Measurements from ENCODE around the gene U2AF1L4. TPM values are rescaled to one million over a fixed set of nuclear protein-coding genes. Genes with fewer than 3 reads are reported as not detected.

Gene U2AF1L4
- total and polyA plus RNA-seq, 10 of the 15 experiments (the other 5 are each of a cell fraction or from before 2014, with no cell fraction given) = 7.9 to 21.6 (median 15.1) TPM

GRCh38 chr19:35729021-35729420 lies 16.2 kb downstream of the U2AF1L4 start (continued):
- no peak for TF ChIP-seq TBL1XR1 (IDR thresholded peaks at IDR 0.05; ENCODE audit: low read depth, low read length)
- no peak for TF ChIP-seq POU2F2 (IDR thresholded peaks at IDR 0.05; ENCODE audit: borderline replicate concordance, low read depth, low read length)
- TF ChIP-seq IKZF2 (IDR thresholded peaks at IDR 0.05) = no peak
- TF ChIP-seq ELK1 (IDR thresholded peaks at IDR 0.05; ENCODE audit: low read depth, low read length) = no peak

GRCh38 chr19:35727956-35728706 lies 17.1 kb downstream of the U2AF1L4 start:
- ATAC-seq = no peak
- SMC1A ChIA-PET (ENCODE audit: uncharacterized antibody, unreplicated experiment) = no interaction called here
- BruUV-seq (replicated peaks) = no TSS peak
- H3K4me1 ChIP-seq (ENCODE audit: control insufficient read depth, insufficient read depth, low read length) = no peaks in the 10 kb centered on the region
- 98% methylated on average over 19 of the region's 19 CpGs for WGBS (ENCODE audit: insufficient coverage, insufficient replicate concordance, low lambda C conversion rate, missing lambda C conversion rate)
- no peak overlapping the region for H3K4me2 ChIP-seq (ENCODE audit: control insufficient read depth, insufficient read depth)
- no peak overlapping the region for H3K9ac ChIP-seq (ENCODE audit: control insufficient read depth, insufficient read depth, low read length)
- no peak for DNase-seq (ENCODE audit: low read depth, low spot score)
- H3K27me3 ChIP-seq (replicated peaks in 1 of 2; ENCODE audit: control insufficient read depth in 2 of 2, insufficient read depth in 2 of 2, low read length in 1 of 2) = no peaks in the 10 kb centered on the region
- in situ Hi-C loops (cut with MboI) = no loop called here
- H4K20me1 ChIP-seq (ENCODE audit: control insufficient read depth, insufficient read depth) = no peaks in the 10 kb centered on the region; the same call in 1 of the 2 replicates
- CTCF ChIA-PET = interaction anchor here (1.5 kb wide), 1 partner anchor 12 kb away, joined by 3 read pairs; no protein-coding TSS in a partner anchor
- no peak overlapping the region for H3K27ac ChIP-seq (ENCODE audit: control insufficient read depth, insufficient read depth)
- RAD21 ChIA-PET (ENCODE audit: unreplicated experiment) = no interaction called here
- intact Hi-C loops (cut with micrococcal nuclease; ENCODE audit: unreplicated experiment) = no loop called here
- no peaks in the 10 kb centered on the region for H3K79me2 ChIP-seq (ENCODE audit: control insufficient read depth, insufficient read depth, low read length)
- POLR2A ChIA-PET = interaction anchor here (0.9 to 1.0 kb wide), 2 partner anchors 10 to 12 kb away, joined by 3 to 4 read pairs; no protein-coding TSS in a partner anchor
- no peak for TF ChIP-seq MTA3 (IDR thresholded peaks at IDR 0.05; ENCODE audit: borderline replicate concordance, low read length)
- TF ChIP-seq POLR2A (IDR thresholded peaks at IDR 0.05; ENCODE audit: low read depth, low read length) = peak; percentile 22; the same call in 1 of the 2 replicates
- FAIRE-seq = no peak
- H3K4me3 ChIP-seq = no peak overlapping the region
- peaks cover 33 to 53% of the 10 kb centered on the region in 2 experiments for H3K36me3 ChIP-seq (ENCODE audit: control insufficient read depth in 2 of 2, insufficient read depth in 2 of 2, low read length in 1 of 2)
- no peaks in the 10 kb centered on the region for H3K9me3 ChIP-seq (replicated peaks; ENCODE audit: control insufficient read depth, insufficient read depth, low read length)
- H2AFZ ChIP-seq (ENCODE audit: control insufficient read depth, low read depth, low read length) = no peak overlapping the region

Measured in GM12878 (cell line).